Embryonic facial prominence (tissue), 1 donor: ENCODE measurements around the gene PDE4D.
"Not testable (repeated sequence)": the region's sequence is repeated elsewhere in the genome, so short reads cannot be mapped to it uniquely, and the experiment has no call there.

Experiments used
- DNase-seq: peaks from one replicate; pipeline ENCODE4 v3.0.0-alpha.2; 2016; ENCODE audit errors: extremely low spot score

The PDE4D gene

DNA sequence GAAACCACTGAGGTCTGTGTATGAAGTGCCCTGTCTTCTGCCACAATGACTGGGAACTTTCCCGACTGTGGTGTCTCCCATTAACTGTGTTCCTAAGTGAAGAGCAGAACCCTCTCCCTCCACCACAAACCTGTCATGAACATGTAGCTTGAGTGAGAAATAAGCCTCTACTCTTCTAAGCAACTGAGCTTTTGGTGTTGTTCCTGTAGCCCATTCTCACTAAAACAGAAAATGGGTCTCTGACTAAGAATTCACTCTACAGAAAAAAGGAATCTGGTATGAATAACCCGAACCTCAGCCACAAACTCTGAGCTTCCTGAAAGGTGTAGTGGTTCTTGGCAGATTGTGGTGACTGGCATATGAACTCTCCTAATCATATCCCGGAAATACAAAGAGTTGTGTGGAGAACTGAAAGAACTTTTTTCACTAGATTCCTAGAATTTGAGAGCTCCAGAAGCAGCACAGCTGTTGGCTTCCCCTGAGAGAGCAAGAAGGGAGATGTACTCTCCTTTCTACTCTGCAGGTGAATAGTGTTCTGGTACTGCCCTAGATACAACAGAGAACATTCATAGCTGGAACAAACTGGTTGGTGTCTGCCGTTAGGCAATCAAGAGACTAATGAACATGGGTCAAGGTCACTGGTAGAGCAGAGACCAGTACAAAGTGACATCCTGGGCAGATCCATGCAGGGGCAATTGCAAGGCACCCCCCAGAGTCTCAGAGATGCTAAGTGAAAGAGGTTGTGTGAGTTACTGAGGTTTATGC, 283.8 kb downstream of the PDE4D start:
- no peak for DNase-seq

DNA sequence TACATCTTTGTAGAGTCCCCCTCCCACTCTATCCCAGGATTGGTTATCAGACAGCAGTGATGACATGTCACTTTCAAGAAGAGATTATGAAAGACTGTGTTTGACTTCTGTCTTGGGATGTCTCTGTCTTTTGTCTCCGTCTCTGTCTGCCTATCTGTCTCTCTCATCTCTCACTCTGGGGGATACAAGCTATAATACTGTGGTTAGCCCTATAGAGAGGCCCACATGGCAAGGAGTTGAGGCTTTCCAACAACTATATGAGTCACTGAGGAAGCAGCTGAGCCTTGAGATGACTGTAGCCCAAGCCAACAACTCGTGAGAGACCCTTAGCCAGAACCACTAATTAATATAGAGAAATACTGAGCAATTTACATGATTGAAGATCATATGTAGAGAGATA, 284.8 kb downstream of the PDE4D start:
- no peak for DNase-seq

DNA sequence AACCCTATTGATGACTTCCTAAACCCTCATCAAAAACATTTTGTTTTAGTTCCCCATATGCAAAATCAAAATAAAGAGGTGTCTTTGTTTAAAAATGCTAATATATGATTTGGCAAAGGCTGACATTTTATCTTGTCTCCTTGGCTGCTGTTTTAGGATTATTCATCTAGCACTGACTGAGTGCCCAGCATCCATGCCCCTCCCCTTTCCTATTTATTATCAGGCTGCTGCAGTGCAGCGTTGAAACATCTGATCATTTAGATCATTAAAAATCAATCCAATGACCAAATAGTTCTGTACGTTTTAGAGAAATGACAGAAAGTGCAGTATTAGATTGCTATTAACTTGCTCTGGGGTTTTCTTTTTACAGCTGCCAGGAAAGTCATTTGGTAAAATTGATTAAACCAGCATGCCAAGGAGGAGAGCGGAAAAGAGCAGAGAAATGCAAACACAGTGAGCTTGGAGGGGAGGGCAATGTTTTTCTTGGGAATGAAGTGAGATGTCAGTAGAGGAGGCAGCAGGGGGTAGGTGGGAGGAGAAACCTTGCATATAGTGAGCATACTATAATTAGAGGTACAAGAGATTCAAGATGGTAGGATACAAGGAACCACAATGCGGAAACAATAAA, 286.3 kb downstream of the PDE4D start:
- DNase-seq: no peak

DNA sequence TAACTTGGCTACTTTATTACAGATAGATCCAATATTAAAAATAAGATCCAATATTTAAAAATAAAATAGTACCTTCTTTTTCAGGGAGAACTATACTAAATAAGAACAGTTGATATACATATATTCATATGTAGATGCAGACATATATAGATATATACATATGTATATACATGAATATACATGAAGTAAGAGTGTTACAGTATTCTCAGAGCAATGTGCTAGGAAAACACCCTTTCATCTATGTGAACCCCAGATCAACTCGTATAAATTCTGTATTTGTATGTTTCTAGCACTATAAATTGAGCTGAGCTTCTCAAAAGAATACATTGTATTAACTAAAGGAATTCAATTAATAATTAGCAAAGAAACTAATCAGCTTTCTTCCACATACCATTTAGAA, 287.6 kb downstream of the PDE4D start:
- no peak for DNase-seq

DNA sequence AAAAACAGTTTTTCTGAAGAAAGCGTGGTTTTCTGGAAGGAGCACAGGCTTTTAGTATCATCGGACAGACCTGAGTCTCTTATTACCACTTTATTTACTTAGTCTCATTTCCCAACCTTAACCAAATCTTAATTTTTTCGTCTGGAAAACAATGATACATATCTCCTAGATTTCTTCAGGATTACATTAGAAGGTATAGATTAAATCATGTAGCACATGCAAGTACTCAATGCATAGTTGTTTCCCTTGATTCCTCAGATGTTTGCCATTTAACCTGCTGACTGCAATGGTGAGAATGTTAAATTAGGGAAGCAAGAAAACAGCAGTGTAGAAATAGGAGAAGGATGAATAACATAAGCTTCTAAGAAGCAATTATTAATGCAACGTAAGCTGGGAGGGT, 289.4 kb downstream of the PDE4D start:
- DNase-seq: no peak

DNA sequence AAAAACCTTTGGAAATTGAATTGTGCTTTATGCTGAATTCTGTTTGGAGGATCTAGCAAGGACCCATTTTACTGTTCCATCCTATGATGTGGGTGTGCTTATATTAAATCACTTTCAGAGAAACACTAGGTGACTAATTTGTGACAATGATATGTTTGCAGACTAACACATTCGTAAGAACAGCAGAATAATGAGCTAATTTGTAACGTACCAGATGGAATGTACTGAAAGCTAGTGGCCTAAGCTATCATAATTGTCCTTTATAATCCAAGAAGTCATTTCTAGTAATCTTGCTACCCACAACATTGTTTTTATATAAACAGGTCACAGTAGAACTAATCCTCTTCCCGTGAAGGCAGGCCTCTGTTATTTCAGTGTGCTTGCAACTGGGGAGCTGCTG, 292.5 kb downstream of the PDE4D start:
- DNase-seq: no peak

DNA sequence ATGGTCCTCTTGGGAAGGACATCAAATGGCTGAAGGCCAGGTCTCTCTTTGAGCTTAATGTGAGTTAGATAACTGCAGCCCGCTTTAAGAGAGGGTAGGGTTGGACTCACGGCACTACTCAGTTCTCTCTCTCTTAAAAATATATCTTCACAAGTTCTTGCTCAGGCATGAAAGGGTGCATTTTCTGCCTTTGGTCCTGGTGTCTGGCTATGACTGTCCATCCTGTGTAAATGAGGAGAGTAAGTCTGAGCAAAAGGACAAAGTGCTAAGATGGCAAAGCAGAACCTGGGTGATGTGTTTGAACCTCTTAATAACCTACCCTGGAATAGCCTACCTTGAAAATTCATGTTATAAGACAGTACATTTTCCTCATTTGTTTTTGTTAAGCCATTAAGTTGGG, 293.4 kb downstream of the PDE4D start:
- DNase-seq: no peak

DNA sequence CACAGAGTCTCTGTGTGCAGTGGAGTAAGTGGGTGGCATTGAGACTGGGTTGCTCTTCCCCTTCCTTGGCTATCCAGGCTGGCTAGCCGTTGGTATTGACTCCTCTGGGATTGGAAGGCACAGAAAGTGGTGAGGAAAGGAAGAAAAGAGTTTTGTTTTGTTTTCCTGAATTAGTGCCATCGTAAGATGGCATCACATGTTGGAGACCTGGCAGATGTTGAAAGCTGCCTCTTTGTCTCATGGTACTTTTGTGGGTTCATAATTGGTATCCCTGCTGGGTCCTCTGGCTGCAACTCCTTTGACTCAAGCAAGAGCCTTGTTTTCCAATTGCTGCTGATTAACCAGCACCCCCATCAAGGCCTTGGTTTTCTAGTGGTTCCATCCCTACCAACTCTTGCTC, 293.8 kb downstream of the PDE4D start:
- DNase-seq: no peak

DNA sequence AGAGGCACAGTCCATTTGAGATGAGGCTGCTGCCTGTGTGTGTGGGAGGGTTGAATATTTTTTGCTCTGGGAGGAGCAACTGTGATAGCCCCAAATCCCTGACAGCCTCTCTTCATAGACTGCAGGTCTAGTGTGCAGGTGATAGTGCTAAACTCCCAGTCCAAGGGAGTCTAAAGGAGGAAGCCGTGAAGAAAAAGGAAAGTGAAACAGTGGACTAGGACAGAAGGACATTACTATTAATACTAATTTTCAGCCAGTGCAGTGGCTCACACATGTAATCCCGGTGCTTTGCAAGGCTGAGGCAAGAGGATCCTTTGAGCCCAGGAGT, 295.0 kb downstream of the PDE4D start:
- DNase-seq: no peak

DNA sequence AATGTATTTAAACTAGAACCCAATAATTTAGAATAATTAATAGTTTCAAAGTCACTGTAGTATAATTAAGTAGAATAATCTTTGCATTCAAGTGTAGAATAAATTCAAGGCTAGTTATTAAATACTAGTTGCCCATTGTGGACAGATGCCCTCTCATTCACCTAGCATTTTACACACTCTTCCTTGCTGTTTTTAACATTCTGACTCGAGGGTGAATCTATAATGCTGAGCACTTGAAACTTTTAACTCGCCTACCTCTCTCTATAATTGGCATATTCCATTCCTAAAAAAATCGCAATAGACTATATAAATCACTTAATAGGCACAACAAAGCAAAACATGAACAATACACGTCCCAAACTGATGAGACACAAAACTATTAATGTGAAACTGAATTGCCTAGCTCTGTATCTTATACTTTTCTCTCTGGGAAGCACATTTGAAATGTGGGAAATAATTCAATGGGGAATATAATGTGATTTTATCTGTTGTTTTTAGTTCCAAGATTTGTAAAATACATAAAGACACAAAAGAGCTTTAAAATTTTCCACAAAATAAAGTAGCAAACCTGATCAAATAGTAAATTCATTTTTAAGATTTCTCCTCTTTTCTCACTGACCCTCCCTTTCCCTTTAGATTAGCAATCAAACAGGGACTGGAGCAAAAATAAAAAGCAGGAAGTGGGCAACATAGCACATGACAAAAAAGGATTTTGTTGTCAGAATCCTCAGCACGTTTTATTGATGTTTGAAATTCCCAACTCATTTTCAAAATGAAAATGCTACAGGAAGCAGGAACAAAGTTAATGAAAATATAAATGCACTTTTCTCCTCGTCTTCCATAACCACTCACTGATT, 295.6 kb downstream of the PDE4D start:
- DNase-seq: no peak

DNA sequence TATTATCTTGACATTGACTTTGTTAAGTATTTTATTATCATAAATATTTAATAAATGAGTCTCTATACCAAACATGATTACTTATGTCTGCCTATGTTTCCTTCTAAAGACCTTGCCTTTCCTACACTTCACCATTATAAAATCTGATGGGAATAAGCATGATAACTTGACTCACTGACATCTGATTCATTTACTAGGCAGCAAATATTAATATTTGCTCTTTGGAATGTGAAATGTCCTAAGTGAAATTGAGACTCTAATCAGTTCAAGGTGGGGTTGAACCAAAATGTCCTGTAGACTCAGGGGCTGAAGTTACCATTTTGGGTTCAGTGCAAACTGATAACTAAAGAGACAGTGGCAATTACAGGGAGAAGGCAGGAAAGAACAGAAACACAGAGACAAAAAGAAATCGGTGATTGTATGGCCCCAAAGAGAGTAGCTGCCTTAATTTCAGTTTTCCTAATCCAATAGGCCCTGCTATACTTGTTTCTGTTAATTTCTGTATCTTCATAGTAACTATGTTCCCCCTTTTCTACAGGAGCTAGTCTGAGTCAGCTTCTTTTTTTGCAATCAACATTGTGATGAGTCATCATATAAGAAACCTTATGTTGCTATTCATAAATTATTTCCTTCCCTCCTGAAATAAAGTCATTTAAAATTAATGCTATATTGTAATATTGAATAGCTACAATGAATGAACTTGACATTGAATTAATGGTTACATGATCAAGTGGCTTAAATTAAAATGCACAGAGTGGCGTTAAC, 296.8 kb downstream of the PDE4D start:
- no peak for DNase-seq

DNA sequence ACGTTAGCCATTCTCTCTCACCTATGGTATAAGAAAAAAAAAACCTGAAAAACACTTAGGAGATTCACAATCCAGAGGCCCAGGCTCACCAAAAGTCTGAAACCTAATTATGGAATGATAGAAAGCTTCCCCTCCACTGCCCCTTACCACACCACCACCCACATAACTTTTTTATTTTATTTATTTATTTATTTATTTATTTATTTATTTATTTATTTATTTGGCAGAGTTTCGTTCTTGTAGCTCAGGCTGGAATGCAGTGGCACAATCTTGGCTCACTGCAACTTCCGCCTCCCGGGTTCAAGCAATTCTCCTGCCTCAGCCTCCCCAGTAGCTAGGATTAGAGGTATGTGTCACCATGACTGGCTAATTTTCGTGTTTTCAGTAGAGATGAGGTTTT, 299.4 kb downstream of the PDE4D start:
- not testable (repeated sequence) for DNase-seq

DNA sequence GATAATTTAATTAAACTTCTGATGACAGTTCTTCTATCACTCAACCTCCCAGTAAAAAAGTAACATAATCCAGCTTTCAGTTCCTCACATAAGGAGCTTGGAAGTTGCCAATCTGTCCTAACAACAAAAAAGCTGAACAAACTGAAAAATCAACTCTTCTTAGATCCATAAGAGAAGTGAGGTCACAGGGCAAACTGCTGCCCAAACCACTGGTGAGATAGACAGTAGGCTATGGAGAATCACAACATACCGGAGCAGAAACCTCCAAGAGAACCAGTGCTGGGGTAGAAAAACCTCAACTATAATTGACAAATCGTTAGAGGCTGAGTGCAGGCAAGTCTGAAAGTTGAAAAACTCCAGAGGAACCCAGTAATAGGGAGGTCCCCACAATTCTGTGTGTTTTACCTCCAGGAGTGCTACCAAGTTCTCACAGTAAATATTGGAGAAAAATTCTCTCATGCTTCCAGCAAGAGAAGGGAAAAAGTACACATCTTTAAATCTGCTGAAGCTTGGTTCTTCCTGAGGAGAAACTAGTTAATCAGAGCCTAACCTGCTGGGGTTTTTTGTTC, 300.0 kb downstream of the PDE4D start:
- DNase-seq: no peak

DNA sequence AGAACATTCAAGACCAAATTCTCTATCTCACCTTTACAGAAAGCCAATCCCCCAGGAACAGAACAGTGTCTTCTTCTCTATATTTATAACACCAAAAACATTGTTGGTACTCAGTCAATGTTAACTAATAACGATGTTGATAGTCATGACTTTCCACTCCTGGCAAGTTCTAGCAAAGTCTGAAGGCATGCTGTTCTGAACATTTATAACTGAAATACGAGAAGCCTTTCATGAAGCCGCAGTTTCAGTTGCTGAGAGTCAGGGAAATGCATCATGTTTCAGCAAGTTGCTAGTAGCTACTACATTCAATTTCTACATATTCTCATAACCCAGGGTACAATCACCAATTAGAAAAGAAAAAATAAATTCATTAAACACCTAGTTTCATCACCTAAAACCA, 301.4 kb downstream of the PDE4D start:
- DNase-seq: peak; percentile 71

DNA sequence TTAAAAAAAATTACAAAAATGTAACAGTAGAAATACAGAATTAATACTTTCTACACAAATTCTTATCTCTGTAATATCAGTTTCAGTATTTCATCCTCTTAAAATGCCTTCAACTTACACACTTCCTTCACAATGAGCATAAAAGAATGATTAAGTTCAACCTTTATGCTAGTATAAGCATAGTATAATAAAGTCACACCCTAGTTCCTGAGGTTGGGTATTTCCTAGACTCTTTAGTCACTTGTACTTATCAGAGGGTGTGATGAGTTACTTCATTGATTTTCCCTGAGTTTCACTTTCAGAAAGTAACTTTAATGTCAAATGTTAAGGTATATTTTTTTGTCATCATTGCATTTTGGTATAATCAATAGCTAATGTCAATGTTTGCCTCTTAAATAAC, 302.4 kb downstream of the PDE4D start:
- DNase-seq: no peak

DNA sequence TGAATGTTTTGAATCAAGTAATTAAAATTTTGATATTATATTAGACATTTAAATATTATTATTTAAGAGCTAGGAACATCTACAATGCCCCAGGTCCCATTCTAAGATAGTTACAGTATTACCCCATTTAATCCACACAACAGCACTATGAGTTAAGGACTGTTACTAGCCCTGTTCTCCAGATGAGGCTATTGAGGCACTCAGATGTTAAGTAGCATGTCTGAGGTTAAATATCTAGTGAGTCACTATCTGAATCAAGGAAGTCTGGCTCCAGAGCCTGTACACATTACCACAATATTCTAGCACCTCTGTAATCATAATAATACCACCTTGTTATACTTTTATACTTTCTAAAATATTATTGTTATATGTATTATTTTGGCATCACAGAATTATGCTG, 304.6 kb downstream of the PDE4D start:
- no peak for DNase-seq

DNA sequence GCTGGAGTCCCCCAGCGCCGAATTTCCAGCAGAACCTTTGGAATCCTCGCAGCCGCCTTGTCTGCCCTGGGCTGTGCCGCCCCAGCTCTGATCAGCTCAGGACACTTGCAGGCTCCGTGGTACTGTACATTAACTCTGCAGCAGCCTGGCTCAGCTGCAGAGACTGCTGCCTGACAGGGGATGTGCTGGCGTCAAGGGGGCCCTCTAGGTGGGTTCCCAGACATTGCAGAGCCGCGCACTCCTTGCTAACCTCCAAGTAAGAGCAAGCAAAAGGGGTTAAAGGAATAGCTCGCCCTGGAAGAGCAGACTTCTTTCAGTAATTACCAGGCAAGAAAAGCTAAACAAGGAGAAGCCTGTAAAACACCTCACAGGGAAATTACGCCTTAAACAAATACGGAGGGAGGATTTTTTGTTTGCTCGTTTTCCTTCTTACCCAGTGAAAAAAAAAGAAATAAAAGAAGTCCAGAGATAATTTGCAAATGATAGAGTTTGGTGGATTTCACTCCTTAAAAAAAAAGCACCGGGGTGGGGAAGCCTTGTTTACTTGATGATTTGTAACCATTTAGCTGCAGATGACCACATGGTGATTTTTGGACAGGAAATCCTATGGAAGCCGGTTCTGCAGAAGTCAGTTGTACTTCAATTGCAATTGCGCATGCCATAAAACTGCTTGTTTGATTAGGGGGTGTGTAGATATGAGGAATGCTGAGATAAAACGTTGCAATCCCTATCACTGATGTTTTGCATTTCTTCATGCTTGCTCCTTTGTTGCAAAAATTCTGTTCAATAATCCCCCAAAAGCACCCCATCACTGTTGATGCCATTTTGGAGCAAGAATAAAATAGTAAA, 305.8 kb downstream of the PDE4D start:
- peak; percentile 56 for DNase-seq

DNA sequence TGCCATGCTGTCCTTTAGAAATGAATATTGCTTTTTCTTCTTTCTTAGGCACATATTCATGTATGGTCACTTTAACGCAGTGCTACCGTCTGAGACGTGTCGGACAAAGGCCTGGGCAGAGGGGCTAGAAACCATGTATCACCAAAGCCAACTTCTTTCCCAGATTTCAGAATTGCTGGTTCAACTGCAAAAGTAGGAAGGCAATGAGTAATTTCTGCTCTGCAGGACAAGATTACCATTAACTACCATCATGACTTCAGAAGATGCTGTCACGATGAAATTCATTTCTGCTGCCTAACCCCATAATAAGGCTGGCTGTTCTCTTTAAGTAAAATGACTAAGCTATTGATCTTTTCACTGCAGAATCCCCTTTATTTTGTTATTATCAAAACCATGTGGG, 306.7 kb downstream of the PDE4D start:
- no peak for DNase-seq

DNA sequence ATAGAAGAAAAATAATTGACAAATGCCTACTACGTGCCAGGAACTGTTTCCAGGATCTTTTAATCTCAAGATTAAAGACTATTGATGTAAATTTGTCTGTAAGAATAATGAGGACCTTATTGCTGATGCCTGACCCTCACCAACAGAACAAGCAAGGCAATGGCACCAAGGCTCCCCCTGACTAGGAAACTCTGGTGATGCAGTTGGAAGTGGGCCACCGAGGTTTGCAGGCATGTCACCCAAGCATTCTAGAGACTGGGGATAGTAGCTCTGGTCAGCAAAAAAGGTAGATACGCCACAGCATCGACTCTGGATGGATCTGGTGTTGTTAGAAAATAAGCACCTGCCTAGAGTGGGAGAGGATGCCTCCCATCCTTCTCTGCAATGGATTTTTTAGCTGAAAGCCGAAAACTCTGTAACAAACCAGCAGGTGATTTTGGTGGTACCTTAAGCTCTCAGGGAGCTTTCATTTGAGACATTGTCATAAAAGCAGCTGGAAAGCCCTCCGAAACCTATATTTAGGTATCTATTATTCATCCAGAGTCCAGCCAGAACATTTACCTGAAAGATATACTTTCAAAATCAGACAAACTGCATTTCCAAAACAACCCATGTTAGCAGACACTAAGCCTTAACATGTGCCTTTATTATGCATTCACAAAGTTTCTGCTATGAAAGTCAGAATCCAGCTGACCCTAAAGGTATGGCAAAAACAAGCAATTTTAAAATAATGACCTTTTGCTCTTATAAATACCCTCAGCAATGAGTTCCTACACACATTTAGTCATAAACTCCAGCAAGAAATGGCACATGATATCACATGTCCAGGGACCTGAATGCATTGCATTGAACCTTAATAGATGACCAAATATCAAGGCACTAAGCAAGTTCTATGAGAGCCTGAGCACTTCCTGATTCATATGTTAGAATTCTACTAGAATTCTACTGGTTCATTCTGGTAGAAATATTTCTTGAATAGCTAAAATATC, 308.4 kb downstream of the PDE4D start:
- DNase-seq: no peak
